ENCODE results near the gene PDZRN3. TPM values are rescaled to one million over a fixed set of nuclear protein-coding genes. Genes with fewer than 3 reads are reported as not detected.

PDZRN3 gene
- total RNA-seq, 1 donor from 2014 or later = 75.9 TPM

GRCh38 chr3:73498764-73499622 lies 125.7 kb downstream of the PDZRN3 start:
- no peaks in the 10 kb centered on the region for H3K9me3 ChIP-seq
- peaks cover 36% of the 10 kb centered on the region for H3K4me1 ChIP-seq
- no peak overlapping the region for H3K27ac ChIP-seq
- no peak overlapping the region for H3K4me3 ChIP-seq
- no peaks in the 10 kb centered on the region for H3K27me3 ChIP-seq
- DNase-seq (ENCODE audit: extremely low spot score in 2 of 2) = no peak
- TF ChIP-seq CTCF (IDR thresholded peaks at IDR 0.05) (no peak), POLR2A (IDR thresholded peaks at IDR 0.05) (no peak), POLR2AphosphoS5 (IDR thresholded peaks at IDR 0.05; ENCODE audit: insufficient read depth in 1 of 2, low read depth in 1 of 2) (no peak)
- no peaks in the 10 kb centered on the region for H3K36me3 ChIP-seq
- intact Hi-C loops (cut with DNase I) = no loop called here

GRCh38 chr3:73497646-73498406 lies 126.9 kb downstream of the PDZRN3 start:
- no peaks in the 10 kb centered on the region for H3K27me3 ChIP-seq
- no peak for DNase-seq (ENCODE audit: extremely low spot score in 2 of 2)
- no peak overlapping the region for H3K27ac ChIP-seq
- no peak for TF ChIP-seq CTCF (IDR thresholded peaks at IDR 0.05)
- no peak for TF ChIP-seq POLR2A (IDR thresholded peaks at IDR 0.05)
- no peak for TF ChIP-seq POLR2AphosphoS5 (IDR thresholded peaks at IDR 0.05; ENCODE audit: insufficient read depth in 1 of 2, low read depth in 1 of 2)
- intact Hi-C loops (cut with DNase I) = no loop called here
- H3K9me3 ChIP-seq = no peaks in the 10 kb centered on the region
- H3K36me3 ChIP-seq = no peaks in the 10 kb centered on the region
- H3K4me3 ChIP-seq = no peak overlapping the region
- H3K4me1 ChIP-seq = peaks cover 29% of the 10 kb centered on the region

- TF ChIP-seq CTCF (IDR thresholded peaks at IDR 0.05) (no peak), POLR2AphosphoS5 (IDR thresholded peaks at IDR 0.05; ENCODE audit: insufficient read depth in 1 of 2, low read depth in 1 of 2) (no peak), POLR2A (IDR thresholded peaks at IDR 0.05) (no peak)
- Histone ChIP-seq H3K27me3 (no peaks in the 10 kb centered on the region), H3K4me3 (no peak overlapping the region), H3K4me1 (peaks cover 36% of the 10 kb centered on the region), H3K36me3 (no peaks in the 10 kb centered on the region), H3K27ac (no peak overlapping the region), H3K9me3 (no peaks in the 10 kb centered on the region)
- intact Hi-C loops (cut with DNase I) = no loop called here
- no peak for DNase-seq (ENCODE audit: extremely low spot score in 2 of 2)
Observed at GRCh38 chr3:73493543-73494308, 131.0 kb downstream of the PDZRN3 start.

GRCh38 chr3:73492186-73492585 lies 132.6 kb downstream of the PDZRN3 start:
- Histone ChIP-seq H3K4me1 (peaks cover 36% of the 10 kb centered on the region), H3K36me3 (no peaks in the 10 kb centered on the region), H3K27me3 (no peaks in the 10 kb centered on the region), H3K27ac (no peak overlapping the region), H3K9me3 (no peaks in the 10 kb centered on the region), H3K4me3 (no peak overlapping the region)
- no peak for DNase-seq (ENCODE audit: extremely low spot score in 2 of 2)
- intact Hi-C loops (cut with DNase I) = no loop called here
- TF ChIP-seq POLR2AphosphoS5 (IDR thresholded peaks at IDR 0.05; ENCODE audit: insufficient read depth in 1 of 2, low read depth in 1 of 2) = no peak
- no peak for TF ChIP-seq CTCF (IDR thresholded peaks at IDR 0.05)
- TF ChIP-seq POLR2A (IDR thresholded peaks at IDR 0.05) = no peak
